ENCODE measurements around the gene CTPS2. TPM values are rescaled to one million over a fixed set of nuclear protein-coding genes. Genes with fewer than 3 reads are reported as not detected.

The CTPS2 gene
- total RNA-seq, 1 experiment from 2014 or later, result 9.6 TPM

- no peaks in the 10 kb centered on the region for H4K20me1 ChIP-seq (ENCODE audit: insufficient read depth)
- ATAC-seq, result no peak
- H3K36me3 ChIP-seq (ENCODE audit: control insufficient read depth in 1 of 2, insufficient read depth in 2 of 2, low read length in 2 of 2), result peaks cover 3 to 4% of the 10 kb centered on the region in 2 experiments; a peak in 3 of 4 replicates
- intact Hi-C loops (cut with micrococcal nuclease), result no loop called here
- ChIA-PET RAD21 (ENCODE audit: low non-redundant PET in 1 of 2, low total read pairs in 2 of 2, uncharacterized antibody in 2 of 2, unreplicated experiment in 2 of 2) (no interaction called here), POLR2A (no interaction called here), CTCF (no interaction called here)
- no peaks in the 10 kb centered on the region for H3K9me2 ChIP-seq (ENCODE audit: insufficient read depth)
- no peaks in the 10 kb centered on the region for H3K27me3 ChIP-seq (ENCODE audit: insufficient read depth, low read length)
- H3K4me1 ChIP-seq (ENCODE audit: control insufficient read depth in 1 of 2, insufficient read depth in 2 of 2, low read length in 2 of 2), result no peaks in the 10 kb centered on the region
- peaks cover 15% of the 10 kb centered on the region for H3K79me2 ChIP-seq (ENCODE audit: insufficient read depth, low read length)
- no peak overlapping the region for H3K9ac ChIP-seq (ENCODE audit: low read length)
- H3K4me3 ChIP-seq (replicated peaks in 1 of 2; ENCODE audit: low read depth in 1 of 2, low read length in 2 of 2), result no peak overlapping the region
- TF ChIP-seq JUND (IDR thresholded peaks at IDR 0.05) (no peak), ZBTB33 (IDR thresholded peaks at IDR 0.05; ENCODE audit: extremely low read depth, insufficient replicate concordance, low read length) (no peak), CBX3 (IDR thresholded peaks at IDR 0.05; ENCODE audit: low read depth) (no peak), SIN3A (IDR thresholded peaks at IDR 0.05; ENCODE audit: low read depth) (no peak), REST (IDR thresholded peaks at IDR 0.05; ENCODE audit: low read depth) (no peak), FOSL1 (IDR thresholded peaks at IDR 0.05; ENCODE audit: low read depth) (no peak), SP1 (IDR thresholded peaks at IDR 0.05; ENCODE audit: low read depth) (no peak), ELF1 (IDR thresholded peaks at IDR 0.05; ENCODE audit: borderline replicate concordance, low read depth) (no peak), EZH2 (IDR thresholded peaks at IDR 0.05) (no peak), CTCF (IDR thresholded peaks at IDR 0.05 in 2 of 3, conservative IDR thresholded peaks at IDR 0.05 in 1 of 3; ENCODE audit: borderline replicate concordance in 1 of 3, insufficient read depth in 1 of 3, low read depth in 2 of 3, low read length in 2 of 3) (no peak), SRF (IDR thresholded peaks at IDR 0.05; ENCODE audit: low read depth) (no peak), ATF3 (IDR thresholded peaks at IDR 0.05) (no peak), CEBPB (IDR thresholded peaks at IDR 0.05; ENCODE audit: low read depth) (no peak), TCF7L2 (IDR thresholded peaks at IDR 0.05; ENCODE audit: borderline replicate concordance, extremely low read depth, insufficient read depth, insufficient read length) (no peak), MAX (IDR thresholded peaks at IDR 0.05) (no peak), ZNF274 (IDR thresholded peaks at IDR 0.05; ENCODE audit: low read depth, low read length) (no peak)
- no peaks in the 10 kb centered on the region for H3K9me3 ChIP-seq (ENCODE audit: control insufficient read depth in 1 of 2, insufficient read depth in 1 of 2, low read depth in 1 of 2, low read length in 2 of 2)
- H3K4me2 ChIP-seq (ENCODE audit: low read length), result no peak overlapping the region
- no peak overlapping the region for H2AFZ ChIP-seq (ENCODE audit: low read depth, low read length, poor library complexity, severe bottlenecking)
- no peak for DNase-seq (ENCODE audit: low read depth, low spot score)
- no TSS peak for BruUV-seq (replicated peaks)
- no peak overlapping the region for H3K27ac ChIP-seq (ENCODE audit: low read depth, low read length)
Measured at GRCh38 chrX:16733013-16733412, 20.5 kb upstream of the CTPS2 start.

Data from HCT116 (cell line).